Measurements from ENCODE around the gene MYO5B.

GRCh38 chr18:49850636-49851035, 344.3 kb downstream of the MYO5B start:
- TF ChIP-seq CTCF (IDR thresholded peaks at IDR 0.05) = no peak
- TF ChIP-seq POLR2A (IDR thresholded peaks at IDR 0.05) = no peak
